ENCODE measurements around the gene CCDC137. TPM values are rescaled to one million over a fixed set of nuclear protein-coding genes. Genes with fewer than 3 reads are reported as not detected.
"Not testable (repeated sequence)": the region's sequence is repeated elsewhere in the genome, so short reads cannot be mapped to it uniquely, and the experiment has no call there.

CCDC137 gene
- total and polyA plus RNA-seq, 2 donors (not counting 3 experiments of a cell fraction or from before 2014, with no cell fraction given), result 12.9 to 32.2 TPM

GRCh38 chr17:81616877-81617276 lies 49.7 kb upstream of the CCDC137 start:
- Histone ChIP-seq H3K79me2 (ENCODE audit: control insufficient read depth, insufficient read depth, low read length) (peaks cover 68% of the 10 kb centered on the region), H3K4me1 (ENCODE audit: control insufficient read depth, extremely low read depth, insufficient read depth, low read length) (no peaks in the 10 kb centered on the region), H3K4me3 (replicated peaks in 1 of 3; ENCODE audit: insufficient read depth in 1 of 3, low read depth in 1 of 3, low read length in 3 of 3) (no peak overlapping the region), H2AFZ (ENCODE audit: low read depth, low read length) (no peak overlapping the region), H3K9me3 (replicated peaks; ENCODE audit: control insufficient read depth, insufficient read depth, low read length) (no peaks in the 10 kb centered on the region), H3K9me1 (replicated peaks; ENCODE audit: control insufficient read depth, extremely low read depth, insufficient read depth, low read length) (no peaks in the 10 kb centered on the region), H3K27ac (ENCODE audit: insufficient read depth, low read depth, low read length) (no peak overlapping the region), H3K27me3 (ENCODE audit: control insufficient read depth in 2 of 2, insufficient read depth in 2 of 2, low read length in 2 of 2) (no peaks in the 10 kb centered on the region), H3K36me3 (ENCODE audit: control insufficient read depth in 2 of 2, extremely low read depth in 1 of 2, insufficient read depth in 2 of 2, low read length in 2 of 2) (peaks cover 30 to 33% of the 10 kb centered on the region in 2 experiments), H3K9ac (replicated peaks; ENCODE audit: extremely low read depth, insufficient read depth, low read length) (no peak overlapping the region), H3K4me2 (ENCODE audit: insufficient read depth, low read length) (no peak overlapping the region), H4K20me1 (replicated peaks; ENCODE audit: control insufficient read depth, extremely low read depth, insufficient read depth, low read length) (peaks cover 3% of the 10 kb centered on the region)
- ChIA-PET CTCF (no interaction called here), POLR2A (no interaction called here)
- no TSS peak for BruUV-seq (replicated peaks)
- no peak for FAIRE-seq
- DNase-seq (ENCODE audit: low read depth, low spot score), result no peak
- dilution Hi-C loops (cut with MboI; ENCODE audit: extremely low pct_ligation_motif_present, low sequenced_read_pairs), result no loop called here
- TF ChIP-seq JUN (IDR thresholded peaks at IDR 0.05; ENCODE audit: borderline replicate concordance, insufficient read depth, insufficient read length, low read depth) (no peak), MAX (IDR thresholded peaks at IDR 0.05; ENCODE audit: insufficient read depth, insufficient read length) (no peak), CTCF (IDR thresholded peaks at IDR 0.05; ENCODE audit: extremely low read depth in 1 of 2, insufficient read depth in 1 of 2, low read depth in 1 of 2, low read length in 2 of 2) (no peak), GATA2 (IDR thresholded peaks at IDR 0.05; ENCODE audit: insufficient read depth, insufficient read length, low read depth, low read length) (no peak), POLR2AphosphoS5 (IDR thresholded peaks at IDR 0.05; ENCODE audit: insufficient read depth, low read depth, low read length) (no peak), POLR2A (IDR thresholded peaks at IDR 0.05; ENCODE audit: low read depth, low read length) (no peak), EZH2 (IDR thresholded peaks at IDR 0.05; ENCODE audit: borderline replicate concordance, low read depth, low read length, severe bottlenecking) (no peak), MYC (IDR thresholded peaks at IDR 0.05; ENCODE audit: low read depth, low read length) (no peak), FOS (IDR thresholded peaks at IDR 0.05; ENCODE audit: borderline replicate concordance, insufficient read depth, low read length) (no peak)
- intact Hi-C loops (cut with micrococcal nuclease), result no loop called here

GRCh38 chr17:81618307-81618706 lies 48.2 kb upstream of the CCDC137 start:
- CTCF ChIA-PET; H3K27me3 ChIP-seq (ENCODE audit: control insufficient read depth in 2 of 2, insufficient read depth in 2 of 2, low read length in 2 of 2); H2AFZ ChIP-seq (ENCODE audit: low read depth, low read length); H3K4me1 ChIP-seq (ENCODE audit: control insufficient read depth, extremely low read depth, insufficient read depth, low read length); H3K9me1 ChIP-seq (replicated peaks; ENCODE audit: control insufficient read depth, extremely low read depth, insufficient read depth, low read length); H3K9ac ChIP-seq (replicated peaks; ENCODE audit: extremely low read depth, insufficient read depth, low read length); H3K4me3 ChIP-seq (replicated peaks in 1 of 3; ENCODE audit: insufficient read depth in 1 of 3, low read depth in 1 of 3, low read length in 3 of 3); H3K4me2 ChIP-seq (ENCODE audit: insufficient read depth, low read length); H3K27ac ChIP-seq (ENCODE audit: insufficient read depth, low read depth, low read length); H4K20me1 ChIP-seq (replicated peaks; ENCODE audit: control insufficient read depth, extremely low read depth, insufficient read depth, low read length); intact Hi-C loops (cut with micrococcal nuclease); BruUV-seq (replicated peaks); H3K9me3 ChIP-seq (replicated peaks; ENCODE audit: control insufficient read depth, insufficient read depth, low read length); FAIRE-seq; DNase-seq (ENCODE audit: low read depth, low spot score); POLR2A ChIA-PET; dilution Hi-C loops (cut with MboI; ENCODE audit: extremely low pct_ligation_motif_present, low sequenced_read_pairs): not testable (repeated sequence)
- H3K36me3 ChIP-seq (ENCODE audit: control insufficient read depth in 2 of 2, extremely low read depth in 1 of 2, insufficient read depth in 2 of 2, low read length in 2 of 2), result peaks cover 29 to 31% of the 10 kb centered on the region in 2 experiments
- H3K79me2 ChIP-seq (ENCODE audit: control insufficient read depth, insufficient read depth, low read length), result peaks cover 62% of the 10 kb centered on the region
